K562 (cell line): ENCODE measurements around the gene GPR82. TPM values are rescaled to one million over a fixed set of nuclear protein-coding genes. Genes with fewer than 3 reads are reported as not detected.

Experiments used
- ATAC-seq: fragments of 200-7000 bp; cut with Tn5 transposase; 3 replicates; pipeline ENCODE4 v1.9.1; 2020; ENCODE audit warnings: moderate library complexity
- BruUV-seq: library from RNA; stranded (reverse); fragments of 400-500 nt; replicated peaks from 2 replicates; lab custom pipeline; 2021; lab: Mats Ljungman, UMichigan
- CTCF ChIA-PET: fragments of 300-600 bp; formaldehyde crosslinking; extraction: SDS; loops from one replicate; lab custom pipeline; 2021; ENCODE audit warnings: low intra/inter-chr PET ratio; lab: Yijun Ruan, JAX
- POLR2A ChIA-PET: fragments of 300-600, 350-650 bp; sonication (Branson Sonifier 250); formaldehyde crosslinking; extraction: SDS; loops from one replicate; lab custom pipeline; 2021; ENCODE audit warnings: antibody characterized with exemption, inconsistent platforms; lab: Yijun Ruan, JAX
- DNase-seq, 4 experiments: peaks; one replicate each; pipeline versions ENCODE4 v3.0.0 to v3.0.0-alpha.2; 2011 to 2018; ENCODE audit warnings: low spot score in 3 of 4, mixed read lengths in 3 of 4; ENCODE audit errors: extremely low read depth in 1 of 4
- FAIRE-seq: peaks from 2 replicates; lab custom pipeline; 2011; peaks lifted over from hg19 to GRCh38; lab: Jason Lieb, UNC
- H2AFZ ChIP-seq: 2 replicates; pipeline ENCODE4 v1.6.0; 2011; ENCODE audit warnings: low read depth, low read length, control low read depth, inconsistent platforms
- H3K27ac ChIP-seq: fragments of 200-600 bp; 3 replicates; pipeline ENCODE4 v1.8.0; 2011; ENCODE audit warnings: low read depth, mild to moderate bottlenecking, control low read depth, inconsistent platforms, low read length, moderate library complexity, mixed read lengths; ENCODE audit errors: extremely low read depth
- H3K27me3 ChIP-seq, 2 experiments: fragments of 300-600 bp in 1 of 2; 2 replicates in 1 of 2; 3 replicates in 1 of 2; pipeline versions ENCODE4 v1.6.0 to v1.8.0; 2011; ENCODE audit warnings: inconsistent platforms in 2 of 2, low read length in 2 of 2, mild to moderate bottlenecking in 1 of 2, mixed read lengths in 1 of 2, moderate library complexity in 1 of 2; ENCODE audit not compliant: control insufficient read depth in 2 of 2, insufficient read depth in 2 of 2
- H3K36me3 ChIP-seq: fragments of 300-600 bp; 3 replicates; pipeline ENCODE4 v1.8.0; 2011; ENCODE audit warnings: mild to moderate bottlenecking, low read length, inconsistent platforms; ENCODE audit not compliant: control insufficient read depth, insufficient read depth
- H3K4me1 ChIP-seq, 2 experiments: fragments of 200-600 bp in 1 of 2; replicated peaks in 1 of 2; 2 replicates in 1 of 2; 3 replicates in 1 of 2; pipeline versions ENCODE4 v1.5.1 to v1.8.0; 2011; ENCODE audit warnings: inconsistent platforms in 2 of 2, low read length in 2 of 2, mild to moderate bottlenecking in 1 of 2, mixed read lengths in 1 of 2, moderate library complexity in 1 of 2; ENCODE audit not compliant: control insufficient read depth in 2 of 2, insufficient read depth in 2 of 2
- H3K4me2 ChIP-seq: 2 replicates; pipeline ENCODE4 v1.6.1; 2011; ENCODE audit warnings: low read length, control low read depth, inconsistent platforms, mixed read lengths; ENCODE audit not compliant: insufficient read depth
- H3K4me3 ChIP-seq: fragments of 200-600 bp; sonication (generic), shearing (Covaris generic); 2 replicates; pipeline ENCODE4 v1.5.1; 2016; ENCODE audit warnings: control low read depth, inconsistent platforms
- H3K79me2 ChIP-seq: fragments of 200-600 bp; 3 replicates; pipeline ENCODE4 v1.8.0; 2011; ENCODE audit warnings: low read length, inconsistent platforms; ENCODE audit not compliant: control insufficient read depth, insufficient read depth
- H3K9ac ChIP-seq, 2 experiments: 2 replicates each; pipeline versions ENCODE4 v1.6.0 to v1.6.1; 2011; ENCODE audit warnings: low read depth in 2 of 2, low read length in 2 of 2, control low read depth in 1 of 2, inconsistent platforms in 1 of 2, mild to moderate bottlenecking in 1 of 2, mixed read lengths in 1 of 2; ENCODE audit not compliant: insufficient read depth in 1 of 2
- H3K9me1 ChIP-seq: one replicate; pipeline ENCODE4 v1.6.0; 2011; ENCODE audit warnings: inconsistent platforms, mild to moderate bottlenecking, low read length, moderate library complexity; ENCODE audit not compliant: control insufficient read depth, insufficient read depth
- H3K9me3 ChIP-seq: replicated peaks from 2 replicates; pipeline ENCODE4 v1.5.1; 2011; ENCODE audit warnings: low read depth, low read length, inconsistent platforms; ENCODE audit not compliant: control insufficient read depth, insufficient read depth
- H4K20me1 ChIP-seq: replicated peaks from 2 replicates; pipeline ENCODE4 v1.6.1; 2011; ENCODE audit warnings: low read length, inconsistent platforms, mixed read lengths; ENCODE audit not compliant: control insufficient read depth, insufficient read depth
- DLX4 ChIP-seq: fragments of 250-450 bp; sonication (Bioruptor Pico); IDR thresholded peaks from 2 replicates; pipeline ENCODE4 v1.6.1; 2021; ENCODE audit warnings: mild to moderate bottlenecking
- ETS2 ChIP-seq: IDR thresholded peaks from 2 replicates; pipeline ENCODE4 v1.6.1; 2016; ENCODE audit warnings: borderline replicate concordance, missing genetic modification characterization, mild to moderate bottlenecking, moderate library complexity, missing compliant biosample characterization; ENCODE audit not compliant: poor library complexity, severe bottlenecking
- KLF13 ChIP-seq: fragments of 450-650 bp; IDR thresholded peaks from 2 replicates; pipeline ENCODE4 v1.6.1; 2016; ENCODE audit warnings: missing genetic modification characterization, low read depth, mild to moderate bottlenecking, missing compliant biosample characterization, moderate library complexity, borderline replicate concordance
- NKRF ChIP-seq: fragments of 450-650 bp; IDR thresholded peaks from 2 replicates; pipeline ENCODE4 v1.6.1; 2016; ENCODE audit warnings: borderline replicate concordance
- POLR2B ChIP-seq: fragments of 450-650 bp; IDR thresholded peaks from 2 replicates; pipeline ENCODE4 v1.6.1; 2018; ENCODE audit warnings: low read depth; ENCODE audit not compliant: partially characterized antibody
- RAD21 ChIP-seq, 2 experiments: fragments of 250-450 bp in 1 of 2; fragments of 450-650 bp in 1 of 2; sonication (Bioruptor Pico) in 1 of 2; formaldehyde crosslinking in 1 of 2; IDR thresholded peaks in 1 of 2; conservative IDR thresholded peaks in 1 of 2; 2 replicates each; pipeline versions ENCODE4 v1.4.0 to v1.8.0; 2020 to 2022; ENCODE audit warnings: mild to moderate bottlenecking in 2 of 2, moderate library complexity in 1 of 2
- SAP30 ChIP-seq: fragments of 200-600 bp; sonication (generic); IDR thresholded peaks from 2 replicates; pipeline ENCODE4 v1.6.1; 2012; ENCODE audit warnings: borderline replicate concordance, low read depth, mild to moderate bottlenecking, moderate library complexity, low read length, control low read depth, inconsistent platforms; ENCODE audit not compliant: insufficient read depth, poor library complexity, severe bottlenecking
- SRSF3 ChIP-seq: fragments of 200-400 bp; formaldehyde crosslinking; IDR thresholded peaks from 2 replicates; pipeline ENCODE4 v1.6.1; 2016; ENCODE audit warnings: mild to moderate bottlenecking, low read length, moderate library complexity; ENCODE audit not compliant: insufficient read depth
- U2AF2 ChIP-seq: fragments of 200-400 bp; formaldehyde crosslinking; optimal IDR thresholded peaks from 2 replicates; pipeline ENCODE3; 2017; ENCODE audit warnings: low read depth, mild to moderate bottlenecking, low read length
- ZFX ChIP-seq: sonication (generic); formaldehyde crosslinking; IDR thresholded peaks from 2 replicates; pipeline ENCODE4 v1.8.0; 2022; ENCODE audit warnings: mild to moderate bottlenecking, missing genetic modification reagents, moderate library complexity
- ZKSCAN3 ChIP-seq: fragments of 250-450 bp; sonication (Bioruptor Pico); IDR thresholded peaks from 2 replicates; pipeline ENCODE4 v1.4.0; 2020
- ZNF511 ChIP-seq: sonication (generic); formaldehyde crosslinking; IDR thresholded peaks from 2 replicates; pipeline ENCODE4 v1.8.0; 2022; ENCODE audit warnings: mild to moderate bottlenecking, missing genetic modification reagents
- ZNF57 ChIP-seq: fragments of 450-650 bp; formaldehyde crosslinking; IDR thresholded peaks from 2 replicates; pipeline ENCODE4 v1.4.0; 2020; ENCODE audit warnings: mild to moderate bottlenecking, moderate library complexity
- WGBS: fragments of 100-300 bp; shearing (Covaris generic); methylation state at CpG from one replicate; pipeline ENCODE4 v1.1.6; 2016; ENCODE audit warnings: low coverage, mixed read lengths; ENCODE audit not compliant: insufficient coverage; ENCODE audit errors: missing lambda C conversion rate; 5-methylcytosine and 5-hydroxymethylcytosine counted together
- in situ Hi-C: fragments of 300-500 bp; cut with MboI; formaldehyde crosslinking; loops from 4 replicates; pipeline ENCODE4 v1.15.0; 2018; ENCODE audit warnings: inconsistent platforms, mixed read lengths
- intact Hi-C: fragments of 100-400 bp; cut with micrococcal nuclease; formaldehyde crosslinking; loops from 2 replicates; pipeline ENCODE4 v1.14.2; 2022
- polyA plus RNA-seq, 8 experiments: library from polyadenylated mRNA; depleted of rRNA in 4 of 8; stranded (reverse) in 5 of 8; unstranded in 3 of 8; fragments of >200 nt; fragmentation: Nextera tagmentation in 2 of 8; fragmentation: Illumina TruSeq in 1 of 8; extraction: Ambion mirVana in 2 of 8; extraction: Trizol in 1 of 8; gene quantifications; 2 replicates each; pipeline versions ENCODE4 v1.2.1 to v1.2.3, GENCODE V29; 2011 to 2014; ENCODE audit warnings: inconsistent platforms in 1 of 8, missing spikeins in 1 of 8
- total RNA-seq, 7 experiments: library from RNA; depleted of rRNA in 6 of 7; stranded (reverse); fragments of >200 nt in 6 of 7; fragmentation: Illumina TruSeq in 2 of 7; extraction: Trizol in 2 of 7; gene quantifications; 2 replicates each; pipeline versions ENCODE4 v1.2.1 to v1.2.3, GENCODE V29; 2011 to 2021; ENCODE audit warnings: low replicate concordance in 1 of 7
- TF ChIP-seq, protein P1 (sequence below): fragments of 450-650 bp; formaldehyde crosslinking; IDR thresholded peaks from 2 replicates; pipeline ENCODE4 v1.4.0; 2020; ENCODE audit warnings: mild to moderate bottlenecking, moderate library complexity

The GPR82 gene
- total and polyA plus RNA-seq, 9 of the 15 experiments (the other 6 are each of a cell fraction or from before 2014, with no cell fraction given) = not detected

DNA sequence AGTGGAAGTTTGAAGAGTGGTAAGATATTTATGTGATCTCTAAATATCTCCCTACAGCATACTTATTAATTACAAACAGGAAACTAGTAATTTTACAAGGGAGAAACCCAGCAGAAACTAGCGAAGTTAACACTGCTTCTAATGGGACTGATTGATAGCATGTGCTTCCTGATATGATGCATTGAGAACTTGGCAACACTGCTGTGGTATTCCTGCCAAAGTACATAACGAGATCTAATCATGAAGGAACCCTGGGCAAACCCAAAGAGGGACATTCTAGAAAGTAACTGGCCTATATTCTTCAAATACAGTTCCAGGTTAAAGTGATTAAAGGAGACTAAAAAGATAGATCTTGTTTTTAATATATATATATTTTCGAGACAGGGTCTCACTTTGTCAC is 39.8 kb upstream of the GPR82 start (continued):
- TF ChIP-seq POLR2B (no peak), ZNF511 (no peak)
- TF ChIP-seq, protein P1, sequence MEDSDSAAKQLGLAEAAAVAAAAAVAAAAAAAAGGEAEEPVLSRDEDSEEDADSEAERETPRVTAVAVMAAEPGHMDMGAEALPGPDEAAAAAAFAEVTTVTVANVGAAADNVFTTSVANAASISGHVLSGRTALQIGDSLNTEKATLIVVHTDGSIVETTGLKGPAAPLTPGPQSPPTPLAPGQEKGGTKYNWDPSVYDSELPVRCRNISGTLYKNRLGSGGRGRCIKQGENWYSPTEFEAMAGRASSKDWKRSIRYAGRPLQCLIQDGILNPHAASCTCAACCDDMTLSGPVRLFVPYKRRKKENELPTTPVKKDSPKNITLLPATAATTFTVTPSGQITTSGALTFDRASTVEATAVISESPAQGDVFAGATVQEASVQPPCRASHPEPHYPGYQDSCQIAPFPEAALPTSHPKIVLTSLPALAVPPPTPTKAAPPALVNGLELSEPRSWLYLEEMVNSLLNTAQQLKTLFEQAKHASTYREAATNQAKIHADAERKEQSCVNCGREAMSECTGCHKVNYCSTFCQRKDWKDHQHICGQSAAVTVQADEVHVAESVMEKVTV (CRISPR knock-in tag) = no peak

- H3K4me2 ChIP-seq = no peak overlapping the region
- no peak overlapping the region for H3K4me3 ChIP-seq
- POLR2A ChIA-PET = no interaction called here
- BruUV-seq = no TSS peak
- no peaks in the 10 kb centered on the region for H3K36me3 ChIP-seq
- CTCF ChIA-PET = no interaction called here
- no peaks in the 10 kb centered on the region for H3K4me1 ChIP-seq
- intact Hi-C loops (no loop called here), in situ Hi-C loops (no loop called here)
- H3K9ac ChIP-seq = no peak overlapping the region
- no peak overlapping the region for H3K27ac ChIP-seq
- TF ChIP-seq ETS2 (tag) = no peak
- no peak for TF ChIP-seq POLR2B
- TF ChIP-seq ZKSCAN3 (CRISPR knock-in tag) = no peak
- no peak for TF ChIP-seq KLF13 (tag)
- TF ChIP-seq RAD21 (CRISPR knock-in tag; conservative IDR thresholded peaks at IDR 0.05 in 1 of 2, IDR thresholded peaks at IDR 0.05 in 1 of 2) = no peak
- no peak for TF ChIP-seq NKRF
- TF ChIP-seq SRSF3 = no peak
- TF ChIP-seq ZNF57 (CRISPR knock-in tag) = no peak
- no peak for TF ChIP-seq ZFX
- no peak for TF ChIP-seq DLX4
- TF ChIP-seq SAP30 = no peak
- no peak for TF ChIP-seq U2AF2
- no peak overlapping the region for H2AFZ ChIP-seq
- FAIRE-seq (no peak), DNase-seq (no peak), ATAC-seq (no peak)
- WGBS = 25% methylated on average over 2 of the region's 2 CpGs
- no peaks in the 10 kb centered on the region for H3K27me3 ChIP-seq
- no peaks in the 10 kb centered on the region for H3K9me3 ChIP-seq
- no peaks in the 10 kb centered on the region for H4K20me1 ChIP-seq
- H3K9me1 ChIP-seq = no peaks in the 10 kb centered on the region
- no peaks in the 10 kb centered on the region for H3K79me2 ChIP-seq
Measured at GRCh38 chrX:41684940-41685339, 39.0 kb upstream of the GPR82 start.
